NB4 (cell line): ENCODE data around the gene RPS6KC1.

ENCODE experiments used
- MYC ChIP-seq: IDR thresholded peaks from 2 replicates; pipeline ENCODE4 v1.6.1; 2011; ENCODE audit warnings: low read depth, low read length
- POLR2A ChIP-seq: IDR thresholded peaks from 2 replicates; pipeline ENCODE4 v1.6.1; 2011; ENCODE audit warnings: mild to moderate bottlenecking; ENCODE audit not compliant: insufficient read length; ENCODE audit errors: extremely low read depth
- TF ChIP-seq, protein P1 (sequence below): IDR thresholded peaks from one replicate; pipeline ENCODE4 v1.5.1; 2012; ENCODE audit warnings: low read depth, low read length
- TF ChIP-seq, protein P2 (sequence below): IDR thresholded peaks from 2 replicates; pipeline ENCODE4 v1.6.1; 2011; ENCODE audit warnings: low read depth, low read length

DNA sequence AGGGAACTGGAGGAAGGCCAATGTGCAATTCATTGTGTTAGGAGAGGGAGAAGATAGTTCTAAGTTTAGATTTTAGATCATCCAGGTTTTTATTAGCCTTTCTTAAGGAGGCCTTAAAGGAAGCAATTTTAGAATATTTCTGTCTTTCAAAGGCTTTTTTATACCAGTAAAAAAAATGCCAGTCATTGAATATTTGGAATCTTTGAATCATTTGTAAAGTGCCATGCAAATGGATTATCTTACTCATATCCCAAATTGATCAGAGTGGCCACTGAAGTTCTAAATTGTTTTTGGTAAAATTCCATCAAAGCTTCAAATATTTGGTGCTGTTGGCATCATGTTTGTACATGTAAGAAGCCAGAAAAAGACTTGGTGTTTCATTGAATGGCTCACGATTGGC lies 244.8 kb downstream of the RPS6KC1 start:
- TF ChIP-seq, protein P1, sequence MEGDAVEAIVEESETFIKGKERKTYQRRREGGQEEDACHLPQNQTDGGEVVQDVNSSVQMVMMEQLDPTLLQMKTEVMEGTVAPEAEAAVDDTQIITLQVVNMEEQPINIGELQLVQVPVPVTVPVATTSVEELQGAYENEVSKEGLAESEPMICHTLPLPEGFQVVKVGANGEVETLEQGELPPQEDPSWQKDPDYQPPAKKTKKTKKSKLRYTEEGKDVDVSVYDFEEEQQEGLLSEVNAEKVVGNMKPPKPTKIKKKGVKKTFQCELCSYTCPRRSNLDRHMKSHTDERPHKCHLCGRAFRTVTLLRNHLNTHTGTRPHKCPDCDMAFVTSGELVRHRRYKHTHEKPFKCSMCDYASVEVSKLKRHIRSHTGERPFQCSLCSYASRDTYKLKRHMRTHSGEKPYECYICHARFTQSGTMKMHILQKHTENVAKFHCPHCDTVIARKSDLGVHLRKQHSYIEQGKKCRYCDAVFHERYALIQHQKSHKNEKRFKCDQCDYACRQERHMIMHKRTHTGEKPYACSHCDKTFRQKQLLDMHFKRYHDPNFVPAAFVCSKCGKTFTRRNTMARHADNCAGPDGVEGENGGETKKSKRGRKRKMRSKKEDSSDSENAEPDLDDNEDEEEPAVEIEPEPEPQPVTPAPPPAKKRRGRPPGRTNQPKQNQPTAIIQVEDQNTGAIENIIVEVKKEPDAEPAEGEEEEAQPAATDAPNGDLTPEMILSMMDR: no peak
- TF ChIP-seq POLR2A (no peak), MYC (no peak)
- TF ChIP-seq, protein P2, sequence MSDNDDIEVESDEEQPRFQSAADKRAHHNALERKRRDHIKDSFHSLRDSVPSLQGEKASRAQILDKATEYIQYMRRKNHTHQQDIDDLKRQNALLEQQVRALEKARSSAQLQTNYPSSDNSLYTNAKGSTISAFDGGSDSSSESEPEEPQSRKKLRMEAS: no peak
